Activated T-cell treated with anti-CD3 and anti-CD28 coated beads, Interleukin-2, amount 50 U/mL, for 24 hours (primary cell): ENCODE data around the gene MEX3A.
A peak's percentile ranks its signal among the peaks of the same experiment; 100 is the strongest.

Source experiments
- DNase-seq: peaks from one replicate; pipeline ENCODE4 v3.0.0-alpha.2; 2020
- H3K27ac Mint-ChIP-seq: 2 replicates; pipeline ENCODE4 v1.8.0; 2020; ENCODE audit warnings: mild to moderate bottlenecking, mixed read lengths
- H3K27me3 Mint-ChIP-seq: 2 replicates; pipeline ENCODE4 v1.8.0; 2020; ENCODE audit warnings: mixed read lengths
- H3K36me3 Mint-ChIP-seq: 2 replicates; pipeline ENCODE4 v1.8.0; 2020; ENCODE audit warnings: low read depth, mixed read lengths
- H3K4me1 Mint-ChIP-seq: 2 replicates; pipeline ENCODE4 v1.8.0; 2020; ENCODE audit warnings: low read depth, mixed read lengths
- H3K4me3 Mint-ChIP-seq: 2 replicates; pipeline ENCODE4 v1.8.0; 2020; ENCODE audit warnings: mild to moderate bottlenecking, moderate library complexity, mixed read lengths
- H3K9me3 Mint-ChIP-seq: 2 replicates; pipeline ENCODE4 v1.8.0; 2020; ENCODE audit warnings: mixed read lengths

Gene MEX3A

DNA sequence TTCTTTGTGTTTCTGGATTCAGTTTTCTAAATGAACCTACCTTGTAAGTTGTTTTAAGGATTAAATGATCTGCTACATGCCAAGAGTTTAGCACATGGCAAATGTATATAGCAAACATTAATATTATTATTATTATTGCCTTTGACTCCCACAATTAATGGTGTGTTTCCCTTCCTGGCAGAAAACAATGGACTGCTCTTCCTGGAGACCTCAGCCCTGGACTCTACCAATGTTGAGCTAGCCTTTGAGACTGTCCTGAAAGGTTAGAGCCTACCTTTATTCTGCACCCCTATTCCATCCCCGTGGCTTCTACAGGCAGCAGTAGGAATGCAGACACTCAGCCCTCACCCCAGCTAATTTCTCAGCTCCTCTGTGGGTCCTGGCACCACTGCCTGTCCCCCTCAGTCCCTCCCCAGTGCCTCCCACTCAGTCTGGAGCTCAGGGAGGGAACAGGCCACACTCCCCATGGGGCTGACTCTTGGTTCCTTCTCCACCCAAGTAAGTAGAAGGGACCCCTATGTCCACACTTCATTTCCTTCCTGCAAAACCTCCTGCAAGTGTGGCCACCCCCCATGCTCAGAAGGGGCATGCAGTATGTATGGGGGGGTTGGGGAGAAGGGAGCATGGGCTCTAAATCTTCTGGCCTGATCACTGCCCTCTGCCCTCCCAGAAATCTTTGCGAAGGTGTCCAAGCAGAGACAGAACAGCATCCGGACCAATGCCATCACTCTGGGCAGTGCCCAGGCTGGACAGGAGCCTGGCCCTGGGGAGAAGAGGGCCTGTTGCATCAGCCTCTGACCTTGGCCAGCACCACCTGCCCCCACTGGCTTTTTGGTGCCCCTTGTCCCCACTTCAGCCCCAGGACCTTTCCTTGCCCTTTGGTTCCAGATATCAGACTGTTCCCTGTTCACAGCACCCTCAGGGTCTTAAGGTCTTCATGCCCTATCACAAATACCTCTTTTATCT lies 12.5 kb downstream of the MEX3A start:
- Mint-ChIP-seq H3K27ac (no peak overlapping the region), H3K4me3 (no peak overlapping the region), H3K4me1 (peaks cover 17% of the 10 kb centered on the region), H3K36me3 (no peaks in the 10 kb centered on the region), H3K27me3 (no peaks in the 10 kb centered on the region), H3K9me3 (no peaks in the 10 kb centered on the region)
- no peak for DNase-seq

DNA sequence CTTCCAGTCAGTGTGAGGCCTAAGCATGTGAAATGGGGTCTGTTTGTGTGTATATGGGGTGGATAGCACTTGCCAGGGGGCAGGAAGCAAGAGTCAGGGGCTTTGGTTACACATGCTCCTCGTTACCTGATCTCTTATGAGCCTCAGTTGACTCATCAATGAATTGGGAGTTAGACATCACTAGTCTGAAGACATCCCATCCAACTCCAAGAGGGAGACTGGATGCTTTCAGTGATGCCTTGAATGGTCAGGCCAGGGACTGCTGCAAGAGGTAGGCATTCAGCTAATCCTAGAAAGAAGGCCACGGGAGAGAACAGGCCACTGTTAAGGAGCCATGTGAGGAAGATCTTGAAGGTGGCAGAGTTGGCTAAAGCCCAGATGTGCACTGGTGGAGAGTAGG lies 15.0 kb downstream of the MEX3A start:
- H3K4me3 Mint-ChIP-seq: no peak overlapping the region
- no peaks in the 10 kb centered on the region for H3K36me3 Mint-ChIP-seq
- DNase-seq: no peak
- peak overlapping the region; percentile 22 for H3K27ac Mint-ChIP-seq
- no peaks in the 10 kb centered on the region for H3K9me3 Mint-ChIP-seq
- no peaks in the 10 kb centered on the region for H3K27me3 Mint-ChIP-seq
- H3K4me1 Mint-ChIP-seq: peaks cover 21% of the 10 kb centered on the region

DNA sequence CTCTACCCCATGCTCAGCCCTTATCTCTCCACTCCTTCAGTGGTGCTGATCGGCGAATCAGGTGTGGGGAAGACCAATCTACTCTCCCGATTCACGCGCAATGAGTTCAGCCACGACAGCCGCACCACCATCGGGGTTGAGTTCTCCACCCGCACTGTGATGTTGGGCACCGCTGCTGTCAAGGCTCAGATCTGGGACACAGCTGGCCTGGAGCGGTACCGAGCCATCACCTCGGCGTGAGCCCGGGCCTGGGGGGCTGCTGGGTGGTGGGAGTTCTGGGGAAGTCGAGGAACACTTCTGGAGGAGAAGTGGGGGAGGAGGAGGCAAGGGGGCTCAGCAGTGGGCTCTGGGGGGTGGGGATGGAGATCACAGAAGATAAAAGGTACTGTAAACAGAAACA lies 16.4 kb downstream of the MEX3A start:
- no peaks in the 10 kb centered on the region for H3K36me3 Mint-ChIP-seq
- no peak for DNase-seq
- H3K4me3 Mint-ChIP-seq: no peak overlapping the region
- peaks cover 21% of the 10 kb centered on the region for H3K4me1 Mint-ChIP-seq
- no peak overlapping the region for H3K27ac Mint-ChIP-seq
- H3K9me3 Mint-ChIP-seq: no peaks in the 10 kb centered on the region
- H3K27me3 Mint-ChIP-seq: no peaks in the 10 kb centered on the region

DNA sequence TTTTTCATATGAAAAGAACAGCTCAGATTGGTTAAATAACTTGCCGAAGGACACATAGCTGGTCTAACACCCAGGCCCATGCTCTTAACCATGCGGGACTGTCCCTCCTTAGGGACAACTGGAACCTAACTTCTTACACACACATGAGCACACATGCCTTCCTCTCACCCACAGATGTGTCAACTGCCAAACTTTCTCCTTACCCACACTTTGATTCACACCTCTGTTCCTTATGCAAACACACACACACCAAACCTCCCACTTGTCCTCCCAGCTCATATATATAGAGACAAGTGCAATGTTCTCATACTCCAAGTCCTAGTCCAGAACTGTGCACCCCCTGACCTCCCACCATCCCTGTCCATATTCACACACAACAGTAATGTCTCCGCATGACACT lies 17.1 kb downstream of the MEX3A start:
- no peaks in the 10 kb centered on the region for H3K36me3 Mint-ChIP-seq
- peaks cover 21% of the 10 kb centered on the region for H3K4me1 Mint-ChIP-seq
- no peak overlapping the region for H3K4me3 Mint-ChIP-seq
- no peak for DNase-seq
- H3K9me3 Mint-ChIP-seq: no peaks in the 10 kb centered on the region
- no peaks in the 10 kb centered on the region for H3K27me3 Mint-ChIP-seq
- H3K27ac Mint-ChIP-seq: peak overlapping the region; percentile 8

DNA sequence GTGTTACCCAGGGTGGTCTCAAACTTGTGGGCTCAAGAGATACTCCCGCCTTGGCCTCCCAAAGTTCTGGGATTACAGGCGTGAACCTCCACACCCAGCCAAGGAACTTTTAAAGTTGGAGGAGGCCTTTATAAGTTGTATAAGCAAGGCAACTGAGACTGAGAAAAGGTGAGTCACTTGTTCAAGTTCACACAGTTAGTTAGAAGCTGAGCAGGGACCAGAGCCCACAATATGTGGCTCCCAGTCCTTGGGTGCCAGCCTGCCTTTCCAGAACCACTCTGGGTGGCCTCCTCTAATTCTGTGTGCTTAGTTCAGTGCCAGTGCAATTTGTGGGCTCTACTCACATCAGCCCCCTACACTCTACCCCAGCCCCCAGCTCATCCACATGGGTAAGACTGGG lies 17.6 kb downstream of the MEX3A start:
- Mint-ChIP-seq H3K4me1 (peaks cover 21% of the 10 kb centered on the region), H3K27me3 (no peaks in the 10 kb centered on the region), H3K4me3 (no peak overlapping the region), H3K9me3 (no peaks in the 10 kb centered on the region), H3K27ac (peak overlapping the region; percentile 2), H3K36me3 (no peaks in the 10 kb centered on the region)
- DNase-seq: no peak

DNA sequence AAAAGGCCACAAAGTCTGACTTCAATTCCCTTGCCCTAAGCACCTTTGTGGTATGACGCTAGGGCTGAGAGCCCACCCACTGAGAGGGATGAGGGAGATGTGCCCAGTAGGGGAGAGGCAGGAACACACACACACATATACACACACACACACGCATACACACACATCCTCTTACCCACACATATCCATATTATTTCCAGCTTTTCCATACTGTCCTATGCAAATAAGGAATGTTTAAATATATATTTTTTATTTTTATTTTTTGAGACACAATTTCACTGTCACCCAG lies 18.3 kb downstream of the MEX3A start:
- peaks cover 21% of the 10 kb centered on the region for H3K4me1 Mint-ChIP-seq

DNA sequence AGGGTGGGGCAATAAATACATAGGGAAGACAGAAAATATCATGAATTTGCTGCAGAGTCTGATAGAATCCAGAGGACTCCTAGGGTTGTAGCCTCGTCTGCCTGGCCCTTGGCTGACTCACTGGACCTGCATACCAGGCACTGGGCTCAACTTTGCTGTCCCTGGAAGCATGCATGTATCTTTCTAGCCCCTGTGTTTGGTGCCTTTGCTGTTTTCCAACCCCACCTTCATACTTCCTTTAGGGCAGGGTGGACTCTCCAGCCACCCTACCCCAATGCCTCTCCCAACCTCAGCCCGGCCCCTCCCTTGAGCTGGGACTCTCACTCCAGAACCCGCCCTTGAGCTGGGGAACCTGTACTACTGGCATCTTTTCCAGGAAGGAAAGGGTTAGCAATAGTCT lies 20.1 kb downstream of the MEX3A start:
- Mint-ChIP-seq H3K36me3 (peaks cover 19% of the 10 kb centered on the region), H3K27me3 (no peaks in the 10 kb centered on the region), H3K4me1 (peaks cover 22% of the 10 kb centered on the region), H3K27ac (no peak overlapping the region), H3K4me3 (no peak overlapping the region), H3K9me3 (no peaks in the 10 kb centered on the region)
- no peak for DNase-seq

More for the DNA sequence above, 18.3 kb downstream of the MEX3A start:
- Mint-ChIP-seq H3K9me3 (no peaks in the 10 kb centered on the region), H3K27me3 (no peaks in the 10 kb centered on the region), H3K27ac (no peak overlapping the region), H3K36me3 (peaks cover 2% of the 10 kb centered on the region), H3K4me3 (no peak overlapping the region)
- DNase-seq: no peak

DNA sequence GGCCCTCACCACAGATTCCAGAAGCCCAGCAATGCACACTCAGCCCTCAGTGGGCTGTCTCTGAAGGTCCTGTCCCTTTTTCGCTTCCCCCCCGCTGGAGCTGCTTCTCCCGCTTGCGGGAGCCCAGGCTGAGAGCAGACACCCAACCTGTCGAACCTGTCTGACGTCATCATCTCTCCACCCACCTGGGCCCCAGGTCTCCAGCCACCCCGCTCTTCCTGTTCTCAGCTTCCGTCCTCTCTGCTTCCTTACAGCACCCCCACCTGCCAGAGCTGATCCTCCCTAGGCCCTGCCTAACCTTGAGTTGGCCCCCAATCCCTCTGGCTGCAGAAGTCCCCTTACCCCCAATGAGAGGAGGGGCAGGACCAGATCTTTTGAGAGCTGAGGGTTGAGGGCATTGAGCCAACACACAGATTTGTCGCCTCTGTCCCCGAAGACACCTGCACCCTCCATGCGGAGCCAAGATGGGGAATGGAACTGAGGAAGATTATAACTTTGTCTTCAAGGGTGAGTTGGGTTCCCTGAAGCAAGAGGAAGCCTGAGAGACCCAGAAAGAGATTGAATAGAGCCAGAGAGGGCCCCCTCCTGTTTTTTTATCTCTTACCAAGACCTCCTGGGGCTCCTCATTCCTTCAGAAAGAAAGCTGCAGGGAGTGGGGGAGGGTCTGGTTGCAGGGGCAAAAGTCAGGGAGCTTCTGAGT lies 21.2 kb downstream of the MEX3A start, which contains the start of gene RAB25:
Gene RAB25 (plus strand): TSS at position 224 of the 700 bp plus-strand sequence. CDS start 241 bp downstream, at position 465.
- Mint-ChIP-seq H3K27ac (peak within 1 kb of the TSS; percentile 27), H3K4me1 (peaks cover 21% of the 10 kb centered on the region), H3K9me3 (no peaks in the 10 kb centered on the region), H3K36me3 (peaks cover 24% of the 10 kb centered on the region), H3K4me3 (no peak within 1 kb of the TSS), H3K27me3 (no peaks in the 10 kb centered on the region)
- no peak for DNase-seq

DNA sequence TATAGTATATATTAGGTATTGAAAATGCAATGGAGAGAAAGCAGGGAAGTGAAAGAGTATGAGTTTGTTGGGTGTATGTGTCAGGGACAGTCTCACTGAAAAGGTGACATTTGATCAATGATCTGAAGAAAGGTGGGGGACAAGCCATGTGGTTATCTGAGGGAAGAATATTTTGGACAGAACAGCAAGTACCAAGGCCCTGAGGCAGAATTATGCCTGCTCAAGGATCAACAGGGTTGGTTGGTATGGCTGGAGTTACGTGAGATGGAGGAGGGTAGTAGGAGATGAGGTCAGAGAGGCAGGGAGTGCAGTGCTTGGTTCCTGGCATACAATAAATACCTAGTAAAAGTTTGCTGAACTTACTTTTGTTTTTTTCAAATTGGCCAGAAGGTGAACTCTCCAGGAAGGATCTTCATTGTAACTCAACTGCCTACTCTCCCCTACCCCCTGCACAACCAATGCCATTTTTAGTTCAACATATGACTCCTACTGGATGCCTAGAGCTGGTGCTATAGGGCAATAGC lies 25.9 kb downstream of the MEX3A start:
- no peaks in the 10 kb centered on the region for H3K27me3 Mint-ChIP-seq
- H3K27ac Mint-ChIP-seq: no peak overlapping the region
- H3K9me3 Mint-ChIP-seq: no peaks in the 10 kb centered on the region
- H3K36me3 Mint-ChIP-seq: peaks cover 54% of the 10 kb centered on the region
- H3K4me3 Mint-ChIP-seq: no peak overlapping the region
- DNase-seq: no peak
- H3K4me1 Mint-ChIP-seq: peaks cover 33% of the 10 kb centered on the region

DNA sequence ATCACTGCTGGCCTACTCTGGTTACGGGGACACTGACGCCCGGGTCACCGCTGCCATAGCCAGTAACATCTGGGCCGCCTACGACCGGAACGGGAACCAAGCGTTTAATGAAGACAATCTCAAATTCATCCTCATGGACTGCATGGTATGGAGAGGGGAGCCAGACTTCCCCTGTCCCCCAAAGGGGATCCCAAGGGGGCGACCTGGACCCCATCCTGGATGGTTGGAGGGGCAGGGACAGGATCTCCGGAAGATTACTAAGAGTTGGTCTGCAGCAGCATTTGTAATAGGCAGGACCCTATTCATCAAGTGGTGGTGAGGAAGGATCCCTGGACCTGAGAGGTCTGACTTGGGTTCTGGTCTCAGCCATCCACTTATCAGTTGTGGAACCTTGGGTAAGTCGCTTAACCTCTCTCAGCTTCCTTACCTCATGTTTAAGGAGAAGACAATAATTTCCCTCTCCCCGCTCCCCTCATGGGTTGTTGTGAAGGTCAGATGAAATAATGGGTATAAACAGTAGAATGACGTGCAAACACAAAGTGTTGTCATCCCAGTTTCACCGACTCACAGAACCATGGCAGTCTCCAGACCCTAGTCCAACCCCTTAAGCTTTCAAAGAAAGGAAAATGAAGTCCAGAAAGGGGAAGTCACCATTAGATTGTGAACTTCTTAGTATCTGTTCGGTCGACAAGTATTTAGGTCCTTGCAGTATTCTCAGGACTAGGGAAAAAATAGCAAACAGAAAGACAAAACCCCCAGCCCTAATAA lies 26.8 kb downstream of the MEX3A start:
- H3K4me3 Mint-ChIP-seq: peak overlapping the region; percentile 96
- no peaks in the 10 kb centered on the region for H3K9me3 Mint-ChIP-seq
- no peak for DNase-seq
- H3K27ac Mint-ChIP-seq: peak overlapping the region; percentile 98
- no peaks in the 10 kb centered on the region for H3K27me3 Mint-ChIP-seq
- peaks cover 63% of the 10 kb centered on the region for H3K36me3 Mint-ChIP-seq
- peaks cover 36% of the 10 kb centered on the region for H3K4me1 Mint-ChIP-seq

DNA sequence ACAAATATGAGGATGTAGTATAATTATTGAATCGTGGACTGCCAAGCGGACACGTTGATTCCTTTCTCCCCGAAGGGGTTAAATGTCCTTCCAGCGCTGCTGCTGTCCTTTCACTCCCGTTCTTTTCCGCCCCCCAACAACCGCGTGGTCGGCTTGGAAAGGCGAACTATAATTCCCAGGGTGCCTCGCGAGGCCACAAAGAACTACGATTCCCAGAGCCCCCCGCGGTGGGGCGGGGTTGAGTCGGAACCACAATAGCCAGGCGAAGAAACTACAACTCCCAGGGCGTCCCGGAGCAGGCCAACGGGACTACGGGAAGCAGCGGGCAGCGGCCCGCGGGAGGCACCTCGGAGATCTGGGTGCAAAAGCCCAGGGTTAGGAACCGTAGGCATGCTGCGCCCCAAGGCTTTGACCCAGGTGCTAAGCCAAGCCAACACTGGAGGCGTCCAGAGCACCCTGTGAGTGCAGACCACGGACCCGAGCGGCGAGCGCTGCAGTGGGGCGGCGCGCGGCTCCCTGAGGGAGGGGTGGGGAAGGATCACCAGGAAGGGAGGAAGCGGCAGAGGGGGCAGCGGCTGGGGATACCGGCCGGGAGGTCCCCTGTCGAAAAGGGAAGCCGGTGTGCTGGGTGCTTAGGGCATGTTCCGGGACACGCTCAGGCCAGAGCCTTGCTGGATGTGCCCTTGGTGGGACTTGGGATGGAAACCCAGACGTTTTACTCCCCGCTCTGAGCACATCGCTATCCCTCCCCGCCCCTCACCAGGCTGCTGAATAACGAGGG lies 27.6 kb downstream of the MEX3A start, which contains the start of gene LAMTOR2:
Gene LAMTOR2 (plus strand): TSS at position 283 of the 781 bp plus-strand sequence. CDS start 108 bp downstream, at position 391.
- peak within 1 kb of the TSS; percentile 98 for H3K27ac Mint-ChIP-seq
- H3K9me3 Mint-ChIP-seq: no peaks in the 10 kb centered on the region
- DNase-seq: peak; percentile 98
- H3K4me1 Mint-ChIP-seq: peaks cover 36% of the 10 kb centered on the region
- H3K27me3 Mint-ChIP-seq: no peaks in the 10 kb centered on the region
- peak within 1 kb of the TSS; percentile 96 for H3K4me3 Mint-ChIP-seq
- peaks cover 71% of the 10 kb centered on the region for H3K36me3 Mint-ChIP-seq

DNA sequence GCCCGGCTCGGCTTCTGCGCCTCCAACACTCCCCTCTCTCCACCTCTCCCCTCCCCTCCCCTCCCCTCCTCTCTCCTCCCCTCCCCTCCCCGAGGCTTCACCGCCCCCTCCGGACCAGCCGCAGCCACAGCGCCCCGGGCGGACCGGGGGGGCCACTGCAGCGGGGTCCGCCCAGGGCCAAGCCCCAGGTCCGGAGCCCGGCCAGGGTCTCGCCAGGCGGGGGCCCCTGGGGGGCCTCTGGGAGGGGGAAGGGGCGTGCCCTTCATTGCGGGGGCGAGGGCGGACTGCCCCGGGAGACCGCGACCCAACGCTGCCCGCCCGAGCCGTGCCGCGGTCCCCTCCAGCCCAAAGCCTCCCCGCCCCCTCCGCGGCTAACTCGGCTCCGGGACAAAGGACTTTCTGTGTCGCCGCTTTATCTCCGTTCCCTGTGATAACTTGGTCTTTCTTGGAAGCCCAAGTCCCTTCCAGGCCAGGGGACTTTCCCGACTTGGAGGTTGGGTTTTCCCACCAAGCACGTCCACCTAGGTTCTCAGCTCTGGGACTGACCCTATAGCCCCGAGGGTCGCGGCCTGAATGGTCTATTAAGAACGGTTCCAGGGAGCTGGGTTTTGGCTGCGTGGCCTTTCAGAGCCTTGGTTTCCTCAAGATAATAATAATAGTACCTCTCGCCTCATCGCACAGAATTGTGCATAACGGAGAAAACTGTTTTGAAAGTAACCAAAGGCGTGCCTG lies 28.3 kb downstream of the MEX3A start, which contains the start of gene UBQLN4:
Gene UBQLN4 (minus strand): TSS at position 31 of the 732 bp plus-strand sequence. CDS start 97 bp downstream, outside the sequence.
- Mint-ChIP-seq H3K4me1 (peaks cover 36% of the 10 kb centered on the region), H3K4me3 (peak within 1 kb of the TSS; percentile 96), H3K36me3 (peaks cover 76% of the 10 kb centered on the region), H3K27ac (peak within 1 kb of the TSS; percentile 98), H3K9me3 (no peaks in the 10 kb centered on the region), H3K27me3 (no peaks in the 10 kb centered on the region)
- peak; percentile 90 for DNase-seq
